Suprapubic skin (tissue), 4 donors: ENCODE measurements around the gene UFSP1. TPM values are rescaled to one million over a fixed set of nuclear protein-coding genes. Genes with fewer than 3 reads are reported as not detected.

ENCODE experiments used
- DNase-seq, 2 donors: peaks; one replicate each; pipeline ENCODE4 v3.0.0-alpha.2; 2019; ENCODE audit warnings: low spot score in 2 of 2
- H3K27ac ChIP-seq: fragments of 200-600 bp; sonication (generic); one replicate; pipeline ENCODE4 v1.5.1; 2019
- H3K27me3 ChIP-seq: fragments of 200-600 bp; sonication (generic); one replicate; pipeline ENCODE4 v1.5.1; 2019
- H3K36me3 ChIP-seq: fragments of 200-600 bp; sonication (generic); one replicate; pipeline ENCODE4 v1.5.1; 2019
- H3K4me1 ChIP-seq: fragments of 200-600 bp; sonication (generic); one replicate; pipeline ENCODE4 v1.5.1; 2019
- H3K4me3 ChIP-seq: fragments of 200-600 bp; sonication (generic); one replicate; pipeline ENCODE4 v1.5.1; 2019; ENCODE audit warnings: mild to moderate bottlenecking
- H3K9me3 ChIP-seq: fragments of 200-600 bp; sonication (generic); one replicate; pipeline ENCODE4 v1.5.1; 2019
- EP300 ChIP-seq: sonication (generic); formaldehyde crosslinking; IDR thresholded peaks from one replicate; pipeline ENCODE4 v1.6.1; 2017; ENCODE audit warnings: antibody characterized with exemption
- POLR2A ChIP-seq, 2 donors: fragments of 450-650 bp; IDR thresholded peaks; one replicate each; pipeline ENCODE4 v1.6.1; 2017; ENCODE audit warnings: antibody characterized with exemption in 2 of 2, mild to moderate bottlenecking in 2 of 2, moderate library complexity in 2 of 2
- POLR2AphosphoS5 ChIP-seq, 3 donors: sonication (generic); formaldehyde crosslinking; IDR thresholded peaks; one replicate each; pipeline ENCODE4 v1.6.1; 2017; ENCODE audit warnings: antibody characterized with exemption in 3 of 3
- WGBS: methylation state at CpG from one replicate; pipeline ENCODE4 v1.1.5; 2018; 5-methylcytosine and 5-hydroxymethylcytosine counted together
- total RNA-seq, 4 donors: library from RNA; depleted of rRNA; stranded (reverse); fragments of >200 nt; gene quantifications; one replicate each; pipeline ENCODE4 v1.1.0, GENCODE V29; 2016
- TF ChIP-seq, protein P1 (sequence below), 2 donors: fragments of 200-600 bp in 1 of 2; fragments of 450-650 bp in 1 of 2; sonication (generic) in 1 of 2; IDR thresholded peaks; one replicate each; pipeline ENCODE4 v1.5.1; 2016 to 2019; ENCODE audit warnings: antibody characterized with exemption in 2 of 2, mild to moderate bottlenecking in 1 of 2, moderate library complexity in 1 of 2

Gene UFSP1
- total RNA-seq, 4 donors from 2014 or later: 1.1 to 2.3 (median 1.7) TPM

DNA sequence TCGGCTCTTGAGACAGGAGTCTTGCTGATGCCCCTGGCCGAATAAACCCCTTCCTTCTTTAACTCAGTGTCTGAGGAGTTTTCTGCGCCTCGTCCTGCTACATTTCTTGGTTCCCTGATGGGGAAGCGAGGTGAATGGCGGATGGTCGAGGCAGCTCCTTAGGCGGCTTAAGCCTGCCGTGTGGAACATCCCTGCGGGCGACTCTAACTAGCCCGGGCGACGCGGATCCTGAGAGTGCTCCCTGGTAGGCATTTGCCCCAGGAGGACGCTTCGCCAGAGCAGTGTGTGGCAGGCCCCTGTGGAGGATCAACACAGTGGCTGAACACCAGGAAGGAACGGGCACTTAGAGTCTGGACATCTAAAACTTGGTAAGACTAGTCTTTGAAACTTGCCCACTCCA, 50.2 kb downstream of the UFSP1 start:
- Histone ChIP-seq H3K4me1 (peaks cover 19% of the 10 kb centered on the region), H3K27me3 (no peaks in the 10 kb centered on the region), H3K9me3 (no peaks in the 10 kb centered on the region), H3K4me3 (no peak overlapping the region), H3K36me3 (no peaks in the 10 kb centered on the region), H3K27ac (no peak overlapping the region)
- 95% methylated on average over 18 of the region's 18 CpGs for WGBS
- TF ChIP-seq POLR2AphosphoS5 (IDR thresholded peaks at IDR 0.05) (no peak), EP300 (no peak), POLR2A (IDR thresholded peaks at IDR 0.05) (no peak)
- TF ChIP-seq, protein P1, sequence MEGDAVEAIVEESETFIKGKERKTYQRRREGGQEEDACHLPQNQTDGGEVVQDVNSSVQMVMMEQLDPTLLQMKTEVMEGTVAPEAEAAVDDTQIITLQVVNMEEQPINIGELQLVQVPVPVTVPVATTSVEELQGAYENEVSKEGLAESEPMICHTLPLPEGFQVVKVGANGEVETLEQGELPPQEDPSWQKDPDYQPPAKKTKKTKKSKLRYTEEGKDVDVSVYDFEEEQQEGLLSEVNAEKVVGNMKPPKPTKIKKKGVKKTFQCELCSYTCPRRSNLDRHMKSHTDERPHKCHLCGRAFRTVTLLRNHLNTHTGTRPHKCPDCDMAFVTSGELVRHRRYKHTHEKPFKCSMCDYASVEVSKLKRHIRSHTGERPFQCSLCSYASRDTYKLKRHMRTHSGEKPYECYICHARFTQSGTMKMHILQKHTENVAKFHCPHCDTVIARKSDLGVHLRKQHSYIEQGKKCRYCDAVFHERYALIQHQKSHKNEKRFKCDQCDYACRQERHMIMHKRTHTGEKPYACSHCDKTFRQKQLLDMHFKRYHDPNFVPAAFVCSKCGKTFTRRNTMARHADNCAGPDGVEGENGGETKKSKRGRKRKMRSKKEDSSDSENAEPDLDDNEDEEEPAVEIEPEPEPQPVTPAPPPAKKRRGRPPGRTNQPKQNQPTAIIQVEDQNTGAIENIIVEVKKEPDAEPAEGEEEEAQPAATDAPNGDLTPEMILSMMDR (IDR thresholded peaks at IDR 0.05): no peak
- no peak for DNase-seq

Other genes with a start within 250 kb of the UFSP1 start
- gene TFR2, start 248.2 kb downstream of the UFSP1 start, total RNA-seq: 1 to 10 TPM in 3 of 4 donors, under 1 TPM in 1; 0.81 to 3.9 (median 1.3) TPM
- gene ACTL6B, start 233.3 kb downstream of the UFSP1 start, total RNA-seq: not detected
- gene GNB2, start 216.0 kb downstream of the UFSP1 start, total RNA-seq: 100 to 1,000 TPM; 228 to 311 (median 300) TPM
- 10 to 100 TPM; 29.0 to 91.6 (median 40.7) TPM for gene GIGYF1, start 195.5 kb downstream of the UFSP1 start, total RNA-seq
- 10 to 100 TPM; 39.4 to 55.8 (median 47.6) TPM for gene POP7, start 183.6 kb downstream of the UFSP1 start, total RNA-seq
- under 1 TPM in 1 of 4 donors, not detected in 3; 0.97 TPM for gene EPO, start 169.2 kb downstream of the UFSP1 start, total RNA-seq
- gene ZAN, start 156.1 kb downstream of the UFSP1 start, total RNA-seq: under 1 TPM; 0.08 to 0.42 (median 0.20) TPM
- gene EPHB4, start 62.2 kb downstream of the UFSP1 start, total RNA-seq: 10 to 100 TPM; 58.1 to 84.6 (median 81.6) TPM
- 10 to 100 TPM; 22.5 to 33.8 (median 26.4) TPM for gene SLC12A9, start 37.0 kb downstream of the UFSP1 start, total RNA-seq
- 100 to 1,000 TPM in 1 of 4 donors, 10 to 100 TPM in 3; 66.3 to 113 (median 80.7) TPM for gene TRIP6, start 22.3 kb downstream of the UFSP1 start, total RNA-seq
- 100 to 1,000 TPM in 2 of 4 donors, 10 to 100 TPM in 2; 62.8 to 163 (median 92.8) TPM for gene SRRT, start 14.6 kb downstream of the UFSP1 start, total RNA-seq
- 1 to 10 TPM in 1 of 4 donors, under 1 TPM in 2, not detected in 1; 0.30 to 2.5 (median 0.81) TPM for gene ACHE, start 6.2 kb upstream of the UFSP1 start, total RNA-seq
- not detected for gene MUC3A, start 59.8 kb upstream of the UFSP1 start, total RNA-seq
- gene MUC12, start 79.8 kb upstream of the UFSP1 start, total RNA-seq: not detected
- under 1 TPM; 0.08 to 0.25 (median 0.14) TPM for gene MUC17, start 130.4 kb upstream of the UFSP1 start, total RNA-seq
- 10 to 100 TPM; 12.1 to 28.9 (median 17.8) TPM for gene TRIM56, start 195.8 kb upstream of the UFSP1 start, total RNA-seq
- 10 to 100 TPM in 2 of 4 donors, 1 to 10 TPM in 2; 6.7 to 22.9 (median 13.0) TPM for gene SERPINE1, start 237.4 kb upstream of the UFSP1 start, total RNA-seq